HG03457 (cell line): ENCODE measurements around the gene VSIR.

ENCODE experiments used
- ATAC-seq: cut with Tn5 transposase; IDR thresholded peaks from one replicate; pipeline ENCODE4 v1.9.1; 2021; ENCODE audit warnings: moderate number of reproducible peaks; ENCODE audit not compliant: unreplicated experiment

VSIR gene

GRCh38 chr10:71773221-71773971, at the start of gene VSIR:
Gene VSIR (minus strand): TSS chr10:71773520. CDS start chr10:71773439, 81 bp downstream.
- peak; percentile 43 for ATAC-seq

GRCh38 chr10:71821909-71822763, 48.8 kb upstream of the VSIR start:
- ATAC-seq: no peak

- no peak for ATAC-seq
These were observed 47.6 kb upstream of the VSIR start for GRCh38 chr10:71820966-71821365.

DNA sequence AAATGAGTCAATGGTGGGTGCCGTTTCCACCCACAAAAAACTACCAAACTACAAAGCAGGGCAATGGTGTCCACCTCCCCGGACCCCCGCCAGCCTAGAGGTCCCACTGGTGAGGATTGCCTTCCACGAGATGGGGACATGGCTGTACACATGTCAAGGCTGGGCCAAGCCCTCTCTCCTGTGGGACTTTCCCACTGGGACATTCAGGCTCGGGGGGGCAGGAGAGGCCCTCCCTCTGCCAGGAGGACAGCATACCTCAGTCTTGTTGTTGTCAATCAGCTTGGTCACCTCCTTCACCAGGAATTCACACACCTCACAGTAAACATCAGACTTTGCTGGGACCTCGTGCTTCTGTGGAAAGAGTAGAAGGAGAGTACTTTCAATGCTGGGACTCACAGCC, 46.7 kb upstream of the VSIR start:
- no peak for ATAC-seq

GRCh38 chr10:71819441-71819861, 46.1 kb upstream of the VSIR start:
- ATAC-seq: no peak

- ATAC-seq: no peak
These were observed 45.4 kb upstream of the VSIR start for GRCh38 chr10:71818674-71819260.

DNA sequence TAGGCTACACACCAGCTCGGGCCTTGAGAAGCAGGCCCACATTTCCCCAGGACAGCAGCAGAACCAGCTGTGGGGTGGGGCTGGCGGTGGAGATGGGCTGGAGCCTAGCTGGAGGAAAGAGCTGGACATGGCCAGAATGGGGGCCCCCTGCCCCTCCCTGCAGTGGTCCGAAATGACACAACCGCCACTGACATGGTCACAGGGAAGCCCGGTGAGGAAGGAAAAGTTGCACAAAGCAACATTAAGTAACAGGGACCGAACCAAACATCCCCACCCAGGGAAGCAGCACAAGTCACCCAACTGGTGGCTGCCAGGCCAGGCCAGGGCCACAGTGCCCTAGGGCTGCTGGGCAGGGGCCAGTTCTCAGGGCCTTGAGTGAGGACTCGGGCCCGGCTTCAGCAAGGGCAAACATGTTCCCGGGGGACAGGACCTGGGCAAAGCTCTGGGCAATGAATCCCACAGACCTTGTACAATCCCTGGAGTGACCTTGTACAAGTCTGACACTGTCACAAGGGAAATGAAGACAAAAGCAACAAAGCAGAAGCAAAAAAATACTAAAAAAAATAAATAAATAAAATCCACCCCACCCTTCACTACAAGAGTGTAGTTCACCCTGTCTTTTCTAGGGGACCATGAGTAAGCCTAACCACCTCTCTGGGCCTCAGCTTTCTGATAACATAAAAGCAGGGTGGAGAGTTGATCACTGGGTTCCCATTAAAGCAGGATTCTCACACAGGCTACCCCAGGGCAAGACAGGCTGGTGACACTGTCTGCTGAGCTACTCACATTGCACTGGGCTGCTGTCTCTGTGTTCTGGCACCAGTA, 44.7 kb upstream of the VSIR start:
- no peak for ATAC-seq

DNA sequence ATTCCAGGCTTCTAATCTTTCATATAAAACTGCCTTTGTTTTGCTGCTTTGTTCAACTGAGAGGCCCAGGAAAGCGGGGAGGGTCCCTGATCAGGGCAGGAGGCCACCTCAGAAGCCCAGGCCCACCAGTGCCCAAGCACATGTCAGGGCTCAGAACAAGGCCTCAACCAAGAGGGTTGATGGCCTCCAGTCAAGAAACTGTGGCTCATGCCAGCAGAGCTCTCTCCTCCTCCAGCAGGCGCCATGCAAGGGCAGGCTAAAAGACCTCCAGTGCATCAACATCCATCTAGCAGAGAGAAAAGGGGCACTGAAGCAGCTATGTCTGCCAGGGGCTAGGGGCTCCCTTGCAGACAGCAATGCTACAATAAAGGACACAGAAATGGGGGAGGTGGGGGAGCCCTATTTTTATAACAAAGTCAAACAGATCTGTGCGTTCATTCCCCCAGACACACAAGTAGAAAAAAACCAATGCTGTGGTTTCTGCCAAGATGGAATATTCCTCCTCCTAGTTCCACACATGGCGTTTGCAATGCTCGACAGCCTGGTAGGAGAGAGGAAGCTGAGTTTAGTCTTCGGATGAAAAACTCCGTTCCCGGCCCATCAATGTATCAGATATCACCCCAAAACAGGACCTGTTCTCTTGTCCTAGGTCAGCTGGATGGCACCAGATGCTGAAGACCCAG, 43.8 kb upstream of the VSIR start:
- no peak for ATAC-seq

- no peak for ATAC-seq
These were observed 43.1 kb upstream of the VSIR start for GRCh38 chr10:71816421-71816851.

GRCh38 chr10:71815515-71816130, 42.3 kb upstream of the VSIR start:
- ATAC-seq: no peak

GRCh38 chr10:71814922-71815411, 41.6 kb upstream of the VSIR start:
- ATAC-seq: no peak

DNA sequence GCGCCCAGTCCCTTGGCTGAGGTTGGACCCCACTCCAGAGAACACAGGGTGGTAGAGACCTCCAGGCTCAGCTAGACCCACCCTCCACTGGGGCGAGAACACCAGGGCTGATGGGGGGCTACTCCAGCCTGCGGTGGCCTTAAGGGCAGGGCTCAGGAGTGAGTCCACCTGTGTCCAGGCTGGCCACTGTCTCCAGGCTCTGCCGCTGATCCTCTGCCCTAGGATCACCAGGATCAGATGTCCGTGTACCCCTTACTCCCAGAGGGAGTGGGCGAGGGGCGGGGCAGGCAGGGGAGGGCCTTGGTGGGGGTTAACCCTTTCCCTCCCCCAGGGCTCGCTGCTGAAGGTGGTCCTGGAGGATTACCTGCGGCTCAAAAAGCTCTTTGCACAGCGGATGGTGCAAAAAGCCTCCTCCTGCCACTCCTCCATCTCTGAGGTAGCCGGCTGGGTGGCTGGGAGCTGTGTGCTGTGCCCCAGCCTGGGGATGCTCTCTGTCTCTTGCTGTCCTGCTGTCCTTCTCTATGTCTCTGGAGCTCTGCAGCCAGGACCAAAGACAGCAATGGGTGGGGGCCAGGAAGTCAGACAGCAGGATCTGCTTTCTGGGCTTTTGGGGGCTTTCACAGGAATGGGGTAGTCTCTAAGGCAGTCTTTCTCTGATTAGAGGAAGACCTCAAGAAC, 39.7 kb upstream of the VSIR start:
- no peak for ATAC-seq

DNA sequence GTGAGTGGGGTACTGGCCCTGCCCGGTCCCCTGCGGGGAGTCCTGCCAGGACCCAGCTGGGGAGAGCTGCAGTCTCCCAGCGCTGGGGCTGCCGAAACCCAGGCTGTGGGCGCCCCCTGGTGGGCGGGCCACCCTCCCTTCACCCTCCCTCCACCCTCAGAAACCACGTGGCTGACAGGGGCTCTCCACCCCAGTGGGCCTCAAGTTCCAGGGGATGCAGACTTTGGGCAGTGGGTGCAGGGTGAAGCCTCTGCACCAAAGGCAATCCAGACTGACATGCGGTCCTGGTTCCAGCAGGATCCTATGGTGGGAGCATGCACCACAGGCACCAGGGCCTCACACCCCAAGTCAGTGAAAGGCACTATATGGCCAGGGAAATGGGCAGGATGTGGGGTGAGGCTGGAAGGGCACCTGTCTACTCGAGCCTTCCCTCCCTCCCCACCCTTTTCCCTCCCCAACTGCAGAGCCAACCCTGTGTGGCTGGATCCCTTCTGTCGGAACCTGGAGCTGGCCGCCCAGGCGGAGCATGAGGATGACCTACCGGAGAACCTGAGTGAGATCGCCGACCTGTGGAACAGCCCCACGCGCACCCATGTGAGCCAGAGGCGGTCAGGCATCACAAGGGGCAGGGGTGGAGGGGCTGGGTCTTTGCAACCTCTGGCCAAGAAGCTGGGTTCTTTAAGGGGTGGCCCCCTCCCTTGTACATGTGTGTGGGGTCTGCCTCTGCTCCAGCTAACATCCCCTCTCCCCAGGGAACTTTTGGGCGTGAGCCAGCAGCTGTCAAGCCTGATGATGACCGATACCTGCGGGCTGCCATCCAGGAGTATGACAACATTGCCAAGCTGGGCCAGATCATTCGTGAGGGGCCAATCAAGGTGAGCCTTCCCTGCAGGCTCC, 38.9 kb upstream of the VSIR start:
- no peak for ATAC-seq

DNA sequence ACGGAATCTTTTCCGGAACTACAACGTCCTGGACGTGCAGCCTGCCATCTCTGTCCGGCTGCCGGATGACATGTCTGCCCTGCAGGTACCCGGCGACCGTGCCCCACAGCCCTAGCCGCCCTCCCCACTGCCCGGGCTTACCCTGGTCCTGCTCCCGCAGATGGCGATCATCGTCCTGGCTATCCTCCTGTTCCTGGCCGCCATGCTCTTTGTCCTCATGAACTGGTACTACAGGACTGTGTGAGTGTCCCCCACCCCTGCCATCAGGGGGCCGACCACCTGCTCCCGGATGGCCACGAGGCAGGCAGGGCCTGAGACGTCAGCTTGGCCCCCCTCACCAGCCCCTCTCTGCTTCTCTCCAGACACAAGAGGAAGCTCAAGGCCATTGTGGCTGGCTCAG, 38.0 kb upstream of the VSIR start:
- no peak for ATAC-seq

- ATAC-seq: no peak
These were observed 36.9 kb upstream of the VSIR start for GRCh38 chr10:71810048-71810750.

DNA sequence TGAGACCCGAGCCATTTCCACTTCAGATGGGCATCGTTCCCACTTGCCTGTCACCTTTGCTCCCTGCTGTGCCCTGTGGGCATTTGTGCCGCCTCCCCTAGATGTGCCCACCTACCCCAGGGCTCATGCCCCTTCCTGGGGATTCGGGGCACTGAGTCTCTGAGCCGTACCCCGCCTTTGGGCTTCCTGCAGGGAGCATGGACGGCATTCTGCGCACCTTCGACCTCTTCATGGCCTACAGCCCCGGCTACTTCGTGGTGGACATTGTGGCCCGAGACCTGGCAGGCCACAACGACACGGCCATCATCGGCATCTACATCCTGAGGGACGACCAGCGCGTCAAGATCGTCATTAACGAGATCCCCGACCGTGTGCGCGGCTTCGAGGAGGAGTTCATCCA, 36.3 kb upstream of the VSIR start:
- no peak for ATAC-seq
